NK-92 (cell line): ENCODE data around the gene RMC1.
"Not testable (repeated sequence)": the region's sequence is repeated elsewhere in the genome, so short reads cannot be mapped to it uniquely, and the experiment has no call there.

Source experiments
- DNase-seq: peaks from one replicate; lab custom pipeline; 2025; ENCODE audit not compliant: unreplicated experiment; lab: John Stamatoyannopoulos, UW

Gene RMC1

GRCh38 chr18:23495723-23496440 is 7.4 kb upstream of the RMC1 start:
- DNase-seq, result no peak

GRCh38 chr18:23498117-23498516 is 5.2 kb upstream of the RMC1 start:
- DNase-seq, result no peak

- no peak for DNase-seq
Observed at GRCh38 chr18:23498877-23499276, 4.4 kb upstream of the RMC1 start.

- DNase-seq, result no peak
Observed at GRCh38 chr18:23499291-23499781, 4.0 kb upstream of the RMC1 start.

- no peak for DNase-seq
Observed at GRCh38 chr18:23501626-23502025, 1.7 kb upstream of the RMC1 start.

- DNase-seq, result no peak
Observed at GRCh38 chr18:23502516-23503037, 734 bp upstream of the RMC1 start.

GRCh38 chr18:23503963-23504344 is 643 bp downstream of the RMC1 start:
- no peak for DNase-seq

- DNase-seq, result no peak
Observed at GRCh38 chr18:23504720-23505119, 1.4 kb downstream of the RMC1 start.

- DNase-seq, result no peak
Observed at GRCh38 chr18:23506393-23506792, 3.1 kb downstream of the RMC1 start.

GRCh38 chr18:23510923-23511322 is 7.6 kb downstream of the RMC1 start:
- not testable (repeated sequence) for DNase-seq

- DNase-seq, result not testable (repeated sequence)
Observed at GRCh38 chr18:23512216-23512615, 8.9 kb downstream of the RMC1 start.

- DNase-seq, result no peak
Observed at GRCh38 chr18:23512641-23513040, 9.3 kb downstream of the RMC1 start.

GRCh38 chr18:23515911-23516546 is 12.7 kb downstream of the RMC1 start:
- no peak for DNase-seq

- DNase-seq, result no peak
Observed at GRCh38 chr18:23519734-23520133, 16.4 kb downstream of the RMC1 start.

- DNase-seq, result no peak
Observed at GRCh38 chr18:23521271-23521670, 18.0 kb downstream of the RMC1 start.

- no peak for DNase-seq
Observed at GRCh38 chr18:23521907-23522306, 18.6 kb downstream of the RMC1 start.

GRCh38 chr18:23523429-23524212 is 20.3 kb downstream of the RMC1 start:
- no peak for DNase-seq

GRCh38 chr18:23524213-23524707 is 20.9 kb downstream of the RMC1 start:
- DNase-seq, result no peak

GRCh38 chr18:23526501-23527063 is 23.3 kb downstream of the RMC1 start:
- DNase-seq, result no peak

GRCh38 chr18:23528580-23529472 is 25.5 kb downstream of the RMC1 start:
- no peak for DNase-seq
